ENCODE results near the gene NDUFAF3. TPM values are rescaled to one million over a fixed set of nuclear protein-coding genes. Genes with fewer than 3 reads are reported as not detected.

The NDUFAF3 gene
- polyA plus RNA-seq, 1 of the 3 experiments (the other 2 are of a cell fraction): 104 TPM

DNA sequence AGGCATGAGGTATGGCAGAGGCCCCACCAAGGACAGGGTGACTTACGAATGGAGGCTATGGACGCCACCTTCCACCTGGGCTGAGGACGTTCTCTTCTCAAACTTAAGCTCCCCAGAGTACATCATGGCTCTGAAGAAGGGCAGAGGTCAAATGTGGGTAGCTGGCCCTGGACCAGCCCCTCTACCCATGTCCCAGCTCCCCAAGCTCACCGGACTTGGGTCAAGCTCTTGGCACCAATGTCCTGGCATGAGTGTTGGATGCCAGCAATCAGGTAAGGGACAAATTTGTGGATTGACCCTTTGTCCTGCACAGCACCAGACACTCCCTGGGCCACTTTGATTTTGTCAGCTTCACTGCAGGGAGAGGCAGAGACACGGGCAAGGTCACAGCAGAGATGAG is 2.5 kb downstream of the NDUFAF3 start:
- no peaks in the 10 kb centered on the region for H4K20me1 ChIP-seq (ENCODE audit: insufficient read depth)
- no peak overlapping the region for H2AFZ ChIP-seq (ENCODE audit: low read depth)
- H3K4me1 ChIP-seq (ENCODE audit: control insufficient read depth in 1 of 2, insufficient read depth in 2 of 2, low read depth in 1 of 2, low read length in 1 of 2): peaks cover 10 to 45% of the 10 kb centered on the region in 2 experiments; a peak in 3 of 4 replicates
- WGBS (ENCODE audit: low lambda C conversion rate): 55% methylated on average over 2 of the region's 5 CpGs
- POLR2A ChIA-PET: interaction anchor here (1.0 kb wide), 1 partner anchor 69 kb away, joined by 4 read pairs; the partner anchor contains the start of gene QRICH1
- TF ChIP-seq MXI1 (IDR thresholded peaks at IDR 0.05; ENCODE audit: low read depth, low read length) (no peak), RAD21 (IDR thresholded peaks at IDR 0.05; ENCODE audit: low read length) (no peak), FOXJ3 (CRISPR knock-in tag; IDR thresholded peaks at IDR 0.05) (no peak), CHD2 (IDR thresholded peaks at IDR 0.05; ENCODE audit: low read length, partially characterized antibody) (no peak), GABPA (IDR thresholded peaks at IDR 0.05; ENCODE audit: low read depth) (no peak), FOXM1 (IDR thresholded peaks at IDR 0.05; ENCODE audit: low read depth) (no peak), EP300 (IDR thresholded peaks at IDR 0.05; ENCODE audit: borderline replicate concordance in 1 of 2, low read depth in 1 of 2, low read length in 1 of 2) (no peak), TAF1 (IDR thresholded peaks at IDR 0.05; ENCODE audit: borderline replicate concordance, low read depth, low read length) (no peak), RXRA (IDR thresholded peaks at IDR 0.05; ENCODE audit: borderline replicate concordance, low read depth) (no peak), SIN3A (IDR thresholded peaks at IDR 0.05; ENCODE audit: borderline replicate concordance, low read depth, low read length) (no peak), YY1 (IDR thresholded peaks at IDR 0.05; ENCODE audit: low read depth) (no peak), JUND (IDR thresholded peaks at IDR 0.05) (no peak), POLR2AphosphoS5 (IDR thresholded peaks at IDR 0.05; ENCODE audit: low read depth, low read length) (no peak), NRF1 (IDR thresholded peaks at IDR 0.05; ENCODE audit: low read depth, low read length) (no peak)
- TF ChIP-seq, protein P1, sequence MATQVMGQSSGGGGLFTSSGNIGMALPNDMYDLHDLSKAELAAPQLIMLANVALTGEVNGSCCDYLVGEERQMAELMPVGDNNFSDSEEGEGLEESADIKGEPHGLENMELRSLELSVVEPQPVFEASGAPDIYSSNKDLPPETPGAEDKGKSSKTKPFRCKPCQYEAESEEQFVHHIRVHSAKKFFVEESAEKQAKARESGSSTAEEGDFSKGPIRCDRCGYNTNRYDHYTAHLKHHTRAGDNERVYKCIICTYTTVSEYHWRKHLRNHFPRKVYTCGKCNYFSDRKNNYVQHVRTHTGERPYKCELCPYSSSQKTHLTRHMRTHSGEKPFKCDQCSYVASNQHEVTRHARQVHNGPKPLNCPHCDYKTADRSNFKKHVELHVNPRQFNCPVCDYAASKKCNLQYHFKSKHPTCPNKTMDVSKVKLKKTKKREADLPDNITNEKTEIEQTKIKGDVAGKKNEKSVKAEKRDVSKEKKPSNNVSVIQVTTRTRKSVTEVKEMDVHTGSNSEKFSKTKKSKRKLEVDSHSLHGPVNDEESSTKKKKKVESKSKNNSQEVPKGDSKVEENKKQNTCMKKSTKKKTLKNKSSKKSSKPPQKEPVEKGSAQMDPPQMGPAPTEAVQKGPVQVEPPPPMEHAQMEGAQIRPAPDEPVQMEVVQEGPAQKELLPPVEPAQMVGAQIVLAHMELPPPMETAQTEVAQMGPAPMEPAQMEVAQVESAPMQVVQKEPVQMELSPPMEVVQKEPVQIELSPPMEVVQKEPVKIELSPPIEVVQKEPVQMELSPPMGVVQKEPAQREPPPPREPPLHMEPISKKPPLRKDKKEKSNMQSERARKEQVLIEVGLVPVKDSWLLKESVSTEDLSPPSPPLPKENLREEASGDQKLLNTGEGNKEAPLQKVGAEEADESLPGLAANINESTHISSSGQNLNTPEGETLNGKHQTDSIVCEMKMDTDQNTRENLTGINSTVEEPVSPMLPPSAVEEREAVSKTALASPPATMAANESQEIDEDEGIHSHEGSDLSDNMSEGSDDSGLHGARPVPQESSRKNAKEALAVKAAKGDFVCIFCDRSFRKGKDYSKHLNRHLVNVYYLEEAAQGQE (IDR thresholded peaks at IDR 0.05; ENCODE audit: low read depth, low read length): no peak
- H3K79me2 ChIP-seq (ENCODE audit: insufficient read depth): peaks cover 87% of the 10 kb centered on the region
- H3K36me3 ChIP-seq (replicated peaks in 1 of 2; ENCODE audit: control insufficient read depth in 1 of 2, insufficient read depth in 2 of 2, low read length in 1 of 2): peaks cover 44 to 52% of the 10 kb centered on the region in 2 experiments
- no peak overlapping the region for H3K9ac ChIP-seq
- no peaks in the 10 kb centered on the region for H3K27me3 ChIP-seq (ENCODE audit: insufficient read depth)
- DNase-seq: no peak
- H3K4me3 ChIP-seq (ENCODE audit: low read depth in 2 of 2, low read length in 1 of 2): no peak overlapping the region
- no peak overlapping the region for H3K4me2 ChIP-seq
- H3F3A ChIP-seq (replicated peaks; ENCODE audit: insufficient read depth): peaks cover 45% of the 10 kb centered on the region
- H3K27ac ChIP-seq (ENCODE audit: low read depth in 2 of 2, low read length in 1 of 2): no peak overlapping the region
- no peaks in the 10 kb centered on the region for H3K9me3 ChIP-seq
- no peaks in the 10 kb centered on the region for H3K9me2 ChIP-seq
- CTCF ChIA-PET: interaction anchor here (1.1 to 14.2 kb wide), 5 partner anchors 12 to 425 kb away, joined by 3 to 114 read pairs (median 14); partner anchors contain the start of genes P4HTM and WDR6

Measured in SK-N-SH (cell line).